CD4-positive, alpha-beta T cell treated with Interleukin-15 for 1 hour (primary cell): ENCODE data around the gene LPIN3.

Experiments used
- DNase-seq: peaks from one replicate; pipeline ENCODE4 v3.0.0-alpha.2; 2020

The LPIN3 gene

DNA sequence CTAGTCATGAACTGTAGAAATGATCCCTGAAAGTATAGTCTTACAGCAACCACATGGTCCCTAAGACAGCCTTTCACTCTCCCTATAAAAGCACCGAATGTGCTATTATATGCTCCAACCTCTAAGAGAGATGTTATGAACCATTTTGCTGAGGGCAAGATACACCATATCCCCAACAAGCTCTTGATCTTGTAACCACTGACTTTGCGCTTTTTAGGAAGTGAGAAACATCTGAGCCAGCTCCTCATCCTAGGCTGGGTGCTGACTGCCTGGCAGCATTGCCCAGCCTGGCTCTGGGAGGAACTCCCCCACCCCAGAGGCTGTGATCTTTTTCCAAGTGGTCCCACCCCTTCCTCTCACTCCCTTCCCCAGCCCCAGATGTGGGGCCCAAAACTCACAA is 29.1 kb downstream of the LPIN3 start:
- DNase-seq: no peak

- no peak for DNase-seq
Observed at GRCh38 chr20:41370176-41370575, 29.6 kb downstream of the LPIN3 start.

- DNase-seq: no peak
Observed at GRCh38 chr20:41371371-41371770, 30.8 kb downstream of the LPIN3 start.

GRCh38 chr20:41373251-41373783 is 32.7 kb downstream of the LPIN3 start:
- DNase-seq: no peak

- DNase-seq: no peak
Observed at GRCh38 chr20:41373931-41374920, 33.6 kb downstream of the LPIN3 start.

- DNase-seq: no peak
Observed at GRCh38 chr20:41375846-41376245, 35.2 kb downstream of the LPIN3 start.

DNA sequence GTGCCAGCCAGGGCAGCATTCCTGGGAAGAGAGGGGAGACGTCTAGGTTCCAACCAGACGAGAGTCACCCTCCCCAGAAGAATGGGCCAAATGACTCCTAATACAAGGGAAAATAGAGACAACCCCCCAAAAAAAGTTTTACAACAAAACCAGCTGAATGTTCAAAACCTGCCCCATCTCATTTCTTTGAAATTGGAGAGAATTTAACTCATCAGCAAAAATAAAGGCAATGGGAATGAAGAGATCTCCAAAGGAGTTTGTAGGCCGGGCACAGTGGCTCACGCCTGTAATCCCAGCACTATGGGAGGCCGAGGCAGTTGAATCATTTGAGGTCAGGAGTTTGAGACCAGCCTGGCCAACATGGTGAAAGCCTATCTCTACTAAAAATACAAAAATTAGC is 35.7 kb downstream of the LPIN3 start:
- no peak for DNase-seq

- no peak for DNase-seq
Observed at GRCh38 chr20:41377275-41377674, 36.7 kb downstream of the LPIN3 start.

DNA sequence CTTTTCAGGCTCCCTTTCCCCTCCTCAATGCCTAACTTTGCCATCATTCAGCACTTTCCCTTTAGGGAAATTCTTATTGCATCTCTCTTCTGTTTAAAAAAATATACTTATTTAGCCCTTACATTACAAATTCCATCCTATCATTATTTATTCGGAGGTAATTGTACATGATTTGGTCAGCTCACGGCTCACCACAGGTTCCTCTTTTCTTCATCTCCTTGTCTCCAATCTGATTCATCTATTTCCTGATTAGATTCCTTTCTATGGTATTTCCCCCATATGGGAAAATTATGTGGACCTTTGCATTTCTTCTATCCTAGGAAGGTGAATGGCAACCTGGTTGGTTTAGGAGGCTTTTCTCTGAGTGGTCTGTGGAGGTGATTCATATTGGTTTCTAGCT is 38.9 kb downstream of the LPIN3 start:
- no peak for DNase-seq

GRCh38 chr20:41380551-41381193 is 40.1 kb downstream of the LPIN3 start:
- no peak for DNase-seq

DNA sequence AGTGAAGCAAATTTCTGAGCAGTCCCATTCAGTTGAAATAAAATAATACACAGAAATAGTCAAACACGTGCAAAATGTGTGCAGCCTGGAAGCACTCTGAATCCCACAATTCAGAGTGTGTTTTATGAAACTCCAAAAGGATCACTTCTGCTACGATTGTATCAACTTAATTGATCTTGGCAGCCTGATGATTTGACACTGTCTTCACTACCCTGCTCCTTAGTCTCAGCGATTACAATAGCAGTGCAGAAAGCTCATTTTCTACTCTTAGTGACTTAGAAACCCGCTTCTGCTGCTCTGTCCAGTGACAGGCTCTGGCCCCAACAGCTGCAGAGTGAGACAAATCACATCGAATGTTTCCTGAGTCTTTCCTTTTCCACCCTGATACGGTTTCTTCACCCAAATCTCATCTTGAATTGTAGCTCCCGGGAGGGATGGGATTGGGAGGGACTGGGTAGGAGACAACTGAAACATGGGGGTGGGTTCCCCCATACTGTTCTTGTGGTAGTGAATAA is 42.2 kb downstream of the LPIN3 start:
- no peak for DNase-seq

DNA sequence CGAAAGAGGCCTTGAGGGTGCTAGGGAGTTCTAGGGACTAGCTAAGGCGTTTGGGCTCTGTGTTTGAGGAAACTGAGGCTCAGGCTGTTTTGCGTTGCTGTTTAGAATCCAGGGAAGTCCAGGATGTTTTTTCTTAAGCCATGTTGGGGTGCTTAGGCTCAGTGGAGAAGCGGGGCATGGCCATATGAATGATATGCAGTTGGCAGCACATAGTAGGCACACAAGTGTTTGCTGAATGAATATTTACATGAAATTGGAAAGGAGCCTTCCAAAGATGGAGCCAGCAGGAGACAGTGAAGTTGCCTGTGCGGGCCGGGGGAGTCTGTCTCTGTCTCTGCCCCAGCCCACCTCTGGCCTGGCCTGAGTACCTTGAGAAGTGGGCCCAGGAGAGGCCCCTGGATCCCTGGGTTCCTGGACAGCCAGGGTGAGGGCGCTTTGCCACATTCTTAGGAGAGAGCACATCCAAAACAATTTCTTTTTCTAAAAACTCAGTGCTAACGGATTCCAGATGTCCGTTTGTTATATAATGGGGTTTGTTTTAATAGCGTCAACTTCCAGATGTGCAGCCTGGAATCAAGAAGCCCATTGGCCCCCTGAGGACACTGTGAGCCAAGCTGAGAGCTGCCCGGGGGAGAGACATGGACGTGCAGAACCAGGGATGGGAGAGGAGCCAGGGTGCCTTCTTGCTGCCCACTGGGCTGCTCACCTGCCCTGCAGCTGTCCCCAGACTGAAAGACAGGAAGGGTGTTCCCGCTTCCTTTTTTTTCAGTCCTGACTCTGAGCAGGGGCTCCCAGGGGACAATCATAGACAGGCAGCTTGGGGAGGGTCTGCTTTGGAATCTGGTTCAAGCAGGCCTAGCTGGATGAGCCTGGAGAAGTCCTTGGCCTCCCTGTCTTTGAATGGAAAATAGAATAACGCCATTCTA is 46.1 kb downstream of the LPIN3 start:
- no peak for DNase-seq

- DNase-seq: no peak
Observed at GRCh38 chr20:41387444-41387851, 46.8 kb downstream of the LPIN3 start.

GRCh38 chr20:41390889-41391288 is 50.3 kb downstream of the LPIN3 start:
- DNase-seq: no peak

DNA sequence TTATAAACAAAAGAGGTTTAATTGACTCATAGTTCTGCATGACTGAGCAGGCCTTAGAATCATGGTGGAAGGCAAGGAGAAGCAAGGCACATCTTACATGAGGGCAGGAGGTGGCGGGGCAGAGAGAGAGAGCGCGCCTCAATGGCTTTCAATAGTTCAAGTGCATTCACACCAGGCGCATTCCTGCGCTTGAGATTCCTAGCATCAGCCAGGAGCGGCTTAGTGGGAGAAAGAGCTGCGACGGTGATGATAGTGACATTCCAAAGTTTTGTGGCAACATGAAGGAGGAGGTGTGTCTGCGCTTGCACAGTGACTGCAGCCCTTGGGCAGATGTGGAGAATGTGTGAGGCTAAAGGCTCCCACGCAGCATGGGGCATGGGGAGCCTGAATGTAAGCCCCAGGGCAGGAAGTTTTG is 51.0 kb downstream of the LPIN3 start:
- DNase-seq: no peak

- no peak for DNase-seq
Observed at GRCh38 chr20:41392295-41392694, 51.7 kb downstream of the LPIN3 start.

DNA sequence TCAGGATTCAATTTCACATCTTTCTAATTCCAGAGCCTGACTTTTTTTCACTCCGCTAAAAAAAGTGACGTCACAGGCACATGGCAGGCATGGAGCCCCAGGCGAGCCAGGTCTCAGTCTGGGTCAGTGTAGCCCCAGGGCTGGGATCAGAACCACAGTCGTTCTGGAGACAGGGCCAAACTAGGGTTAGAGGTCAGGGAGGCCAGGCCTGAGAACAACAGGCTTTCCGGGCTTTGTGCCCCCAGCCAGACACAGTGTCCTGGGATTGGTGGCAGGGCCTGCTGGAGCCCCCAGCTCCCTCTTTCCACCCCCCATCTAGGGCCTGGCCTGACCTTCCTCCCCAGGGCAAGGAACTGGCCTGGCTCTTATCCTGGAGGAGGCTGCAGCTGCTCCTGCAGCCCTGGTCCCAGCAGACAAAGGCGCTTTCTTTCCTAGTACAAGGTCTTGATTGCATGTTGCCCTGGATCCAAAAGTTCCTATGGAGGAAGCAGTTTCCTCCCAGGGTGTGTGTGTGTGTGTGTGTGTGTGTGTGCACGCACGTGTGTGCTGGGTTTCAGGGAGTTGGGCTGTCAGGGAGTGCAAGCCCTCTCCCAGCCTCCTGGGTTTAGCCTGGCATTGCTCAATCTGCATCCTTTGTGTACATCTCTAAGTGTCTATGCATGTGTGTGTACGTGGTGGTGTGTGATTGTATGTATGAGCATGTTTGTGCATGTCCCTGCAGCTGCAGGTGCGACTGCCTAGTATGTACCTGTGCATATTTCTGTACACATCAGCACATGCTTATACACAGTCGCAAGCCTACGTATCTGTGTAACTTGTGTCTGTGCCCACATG is 52.5 kb downstream of the LPIN3 start:
- no peak for DNase-seq

DNA sequence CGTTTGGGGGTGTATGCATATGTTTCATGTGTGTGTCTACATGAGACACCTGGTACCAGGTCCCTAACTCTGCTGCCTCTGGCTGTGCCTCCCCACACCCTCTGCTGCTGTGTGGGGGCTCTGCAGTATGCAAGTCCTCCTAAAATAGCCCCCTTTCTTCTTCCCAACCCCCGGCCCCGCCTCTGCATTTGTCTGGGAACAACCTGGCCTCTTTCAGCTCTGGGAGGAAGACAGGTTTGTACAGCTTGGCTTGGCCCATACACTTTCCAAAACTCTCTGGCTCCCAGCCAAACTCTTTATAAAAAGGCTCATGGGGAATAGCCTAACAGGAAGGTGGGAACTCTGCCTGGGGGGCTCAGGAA is 53.1 kb downstream of the LPIN3 start:
- DNase-seq: no peak

DNA sequence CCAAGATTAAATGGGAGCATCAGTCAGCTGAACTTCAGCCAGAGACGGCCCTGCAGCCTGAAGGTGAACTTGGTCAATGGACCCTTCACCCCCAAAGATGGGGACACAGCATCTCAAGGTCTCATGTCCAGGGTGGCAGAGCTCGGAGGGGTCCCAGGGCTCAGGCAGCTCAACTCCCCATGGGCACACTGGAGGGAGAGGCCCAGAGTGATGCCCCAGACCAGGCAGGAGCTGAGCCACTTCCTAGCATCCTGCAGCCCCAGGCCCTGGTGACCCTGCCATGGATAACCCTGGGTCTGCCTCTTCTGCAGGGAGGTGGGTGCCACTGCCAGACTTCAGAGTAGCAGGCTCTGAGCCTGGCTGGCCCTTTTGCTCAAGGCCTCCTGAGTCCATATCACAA is 53.5 kb downstream of the LPIN3 start:
- DNase-seq: no peak

- no peak for DNase-seq
Observed at GRCh38 chr20:41394931-41395666, 54.5 kb downstream of the LPIN3 start.
